DMS 273 treated with DMSO at 0.1 percent for 48 hours (cell line): ENCODE results near the gene SKAP1.
A peak's percentile ranks its signal among the peaks of the same experiment; 100 is the strongest.

Experiments
- DNase-seq: peaks from one replicate; lab custom pipeline; 2025; lab: John Stamatoyannopoulos, UW

Gene SKAP1

DNA sequence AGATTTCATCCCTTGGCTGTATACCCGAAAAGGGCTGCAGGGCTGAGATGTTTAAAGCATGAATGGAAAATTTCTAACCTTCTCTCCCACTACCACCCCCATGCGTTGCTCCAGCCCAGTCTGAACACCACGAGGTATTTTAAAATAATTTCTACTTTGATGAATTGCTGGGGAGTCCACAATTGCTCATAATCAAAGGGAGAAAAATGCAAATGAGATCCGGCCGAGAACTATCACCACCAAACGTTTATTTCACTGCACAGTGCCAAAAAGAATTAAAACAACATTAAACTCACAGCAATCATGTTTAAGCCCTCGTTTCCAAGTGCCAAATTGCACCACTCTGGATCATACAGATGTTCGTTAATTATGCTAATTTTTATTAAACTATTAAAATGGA is 285.8 kb downstream of the SKAP1 start:
- no peak for DNase-seq

DNA sequence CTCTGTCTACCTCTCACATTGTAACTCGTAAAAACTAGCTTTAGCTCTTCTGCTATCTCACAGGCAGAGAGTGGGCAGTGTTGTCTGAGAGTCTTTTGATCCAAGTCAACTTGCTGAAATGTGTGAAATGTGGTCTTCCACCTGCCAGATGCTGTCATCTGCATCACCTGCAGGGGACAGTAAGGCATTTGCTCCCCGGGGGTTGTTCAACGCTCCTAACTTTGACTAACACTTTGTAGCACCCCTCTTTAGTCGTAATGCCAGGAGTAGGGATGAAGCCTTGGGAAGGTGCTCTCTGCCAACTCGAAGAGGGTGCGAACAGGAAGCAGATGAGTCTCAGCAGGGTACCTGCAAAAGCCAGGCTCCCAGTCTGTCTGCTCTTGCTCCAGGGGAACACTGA is 286.4 kb downstream of the SKAP1 start:
- DNase-seq = no peak

- DNase-seq = no peak
Observed at GRCh38 chr17:48139944-48140343, 290.1 kb downstream of the SKAP1 start.

GRCh38 chr17:48137656-48138055 is 292.4 kb downstream of the SKAP1 start:
- DNase-seq = no peak

- DNase-seq = no peak
Observed at GRCh38 chr17:48134912-48135480, 295.0 kb downstream of the SKAP1 start.

DNA sequence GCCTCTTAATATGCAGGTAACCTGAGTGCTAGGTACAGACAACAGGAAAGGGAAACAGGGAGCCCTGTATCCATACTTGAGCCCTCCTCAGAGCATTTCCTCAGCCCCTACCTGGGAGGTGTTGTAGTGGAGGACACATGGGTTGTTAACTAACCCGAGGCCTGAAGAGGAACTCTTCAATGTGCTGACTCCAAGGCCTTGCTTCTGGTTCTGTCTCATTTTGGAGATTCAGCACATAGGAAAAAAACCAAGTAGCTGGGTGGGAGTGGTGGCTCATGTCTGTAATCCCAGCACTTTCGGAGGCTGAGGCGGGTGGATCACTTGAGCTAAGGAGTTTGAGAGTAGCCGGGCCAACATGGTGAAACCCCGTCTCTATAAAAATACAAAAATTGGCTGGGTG is 297.6 kb downstream of the SKAP1 start:
- DNase-seq = no peak

- DNase-seq = peak; percentile 37
Observed at GRCh38 chr17:48131216-48131824, 298.7 kb downstream of the SKAP1 start.

DNA sequence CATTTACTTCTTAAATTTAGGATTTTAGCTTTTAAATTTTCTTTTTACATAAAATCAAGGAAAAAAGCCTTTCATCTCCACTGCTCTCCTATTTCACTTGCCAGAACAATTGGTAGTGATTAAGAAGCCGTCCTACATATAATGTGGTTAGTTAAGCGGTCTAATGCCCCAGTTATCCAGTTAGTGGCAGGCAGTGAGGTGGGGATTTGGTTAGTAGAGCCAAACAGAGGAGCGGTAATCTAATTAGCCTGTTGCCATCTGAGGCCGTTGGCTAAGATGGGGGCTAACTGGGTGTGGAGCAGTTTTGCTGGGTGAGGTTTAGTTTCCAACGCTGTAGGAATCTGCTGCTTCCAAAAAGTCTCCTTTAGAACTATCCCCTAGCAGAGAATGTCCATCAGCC is 300.0 kb downstream of the SKAP1 start:
- no peak for DNase-seq

GRCh38 chr17:48128400-48128799 is 301.6 kb downstream of the SKAP1 start:
- DNase-seq = no peak

GRCh38 chr17:48127371-48128051 is 302.5 kb downstream of the SKAP1 start:
- DNase-seq = peak; percentile 83

GRCh38 chr17:48126532-48126850 is 303.5 kb downstream of the SKAP1 start:
- no peak for DNase-seq

GRCh38 chr17:48125829-48126531 is 304.0 kb downstream of the SKAP1 start:
- DNase-seq = no peak

- no peak for DNase-seq
Observed at GRCh38 chr17:48123776-48124388, 306.1 kb downstream of the SKAP1 start.

- DNase-seq = peak; percentile 76
Observed at GRCh38 chr17:48123111-48123510, 306.9 kb downstream of the SKAP1 start.

DNA sequence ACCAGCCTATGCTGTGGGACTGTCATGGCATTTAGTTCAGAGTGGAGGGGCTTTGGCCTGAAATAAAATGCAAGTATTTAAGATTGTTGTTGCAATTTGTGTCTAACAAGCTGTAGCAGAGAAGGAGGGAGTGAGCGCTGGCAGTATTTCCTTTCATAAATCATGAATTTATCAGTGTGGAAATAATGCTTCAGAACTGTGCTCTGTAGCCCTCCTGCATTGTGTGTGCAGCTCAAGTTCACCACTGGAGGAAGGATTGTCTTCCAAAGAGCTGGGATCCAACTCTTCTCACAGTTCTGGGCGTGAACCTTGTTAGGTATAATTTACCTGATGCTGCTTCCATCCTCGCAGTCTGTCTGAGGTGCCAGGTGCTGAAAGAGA is 307.4 kb downstream of the SKAP1 start:
- no peak for DNase-seq

- no peak for DNase-seq
Observed at GRCh38 chr17:48121923-48122664, 307.9 kb downstream of the SKAP1 start.

DNA sequence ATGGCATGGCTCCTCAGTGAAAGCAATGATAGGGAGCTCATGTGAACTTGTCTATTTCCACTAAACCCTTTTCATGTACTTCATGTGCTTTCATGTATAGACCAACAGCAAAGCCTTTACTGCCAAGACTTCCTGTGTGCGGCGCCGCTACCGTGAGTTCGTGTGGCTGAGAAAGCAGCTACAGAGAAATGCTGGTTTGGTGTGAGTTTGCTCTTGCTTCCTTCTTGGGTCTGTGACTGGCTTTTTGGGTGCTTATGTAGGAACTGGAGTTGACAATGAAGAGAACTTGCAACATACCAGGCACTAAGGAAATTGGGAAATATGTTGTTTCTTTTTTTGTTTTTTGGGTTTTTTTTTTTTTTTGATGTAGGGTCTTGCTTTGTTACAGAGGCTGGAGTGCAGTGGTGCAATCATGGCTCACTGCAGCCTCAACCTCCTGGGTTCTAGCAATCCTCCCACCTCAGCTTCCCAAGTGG is 316.8 kb downstream of the SKAP1 start:
- DNase-seq = no peak

DNA sequence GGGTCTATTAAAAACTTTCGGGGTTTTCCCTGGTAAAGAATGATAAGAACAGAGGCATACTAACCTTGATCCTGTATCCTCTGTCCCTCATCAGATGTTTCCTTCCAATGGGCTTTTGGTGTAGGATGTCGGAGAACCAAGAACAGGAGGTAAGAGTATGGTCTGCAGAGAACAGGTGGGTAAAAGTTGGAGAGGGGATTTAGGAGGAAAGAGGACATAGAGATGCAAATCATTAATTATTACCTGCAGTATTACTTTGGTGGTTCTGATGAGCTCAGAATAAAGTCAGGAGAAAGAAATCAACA is 318.1 kb downstream of the SKAP1 start:
- no peak for DNase-seq

DNA sequence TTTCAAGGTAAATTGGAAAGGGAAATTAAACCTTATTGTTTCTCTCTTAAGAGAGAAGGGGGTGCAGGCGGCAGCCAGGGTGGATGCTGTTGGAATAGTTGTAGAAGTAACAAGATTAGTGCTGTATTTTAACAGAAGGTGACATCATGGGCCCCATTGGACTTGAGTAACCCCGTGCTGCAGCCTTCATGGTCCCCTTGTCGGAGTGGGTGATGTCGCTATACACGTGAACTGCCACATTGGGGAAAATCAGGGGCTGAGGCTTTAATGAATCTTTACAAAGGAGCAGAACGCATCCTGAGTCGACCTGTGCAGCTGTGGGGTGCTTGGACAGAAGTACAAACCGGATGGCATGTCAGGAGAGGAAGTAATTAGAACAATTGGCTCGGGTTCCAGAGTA is 319.3 kb downstream of the SKAP1 start:
- no peak for DNase-seq

- DNase-seq = peak; percentile 80
Observed at GRCh38 chr17:48107137-48108055, 322.6 kb downstream of the SKAP1 start, which contains the start of gene SNX11. SNX11 (plus strand) TSS chr17:48107766; CDS start chr17:48112044, 4,278 bp downstream.

DNA sequence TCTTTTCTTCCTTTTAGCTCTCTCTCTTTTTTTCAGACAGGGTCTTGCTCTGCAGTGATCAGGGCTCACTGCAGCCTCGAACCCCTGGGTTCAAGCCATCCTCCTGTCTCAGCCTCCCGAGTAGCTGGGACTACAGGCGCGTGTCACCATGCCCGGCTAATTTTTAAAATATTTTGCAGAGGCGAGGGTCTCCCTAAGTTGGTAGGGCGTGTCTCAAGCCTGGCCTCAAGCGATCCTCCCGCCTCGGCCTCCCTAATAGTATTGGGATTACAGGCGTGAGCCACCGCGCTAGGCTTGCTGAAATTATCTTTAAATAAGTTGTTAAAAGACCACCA is 323.2 kb downstream of the SKAP1 start:
- no peak for DNase-seq
